ENCODE measurements around the gene HM13. TPM values are rescaled to one million over a fixed set of nuclear protein-coding genes. Genes with fewer than 3 reads are reported as not detected.

The HM13 gene
- polyA plus RNA-seq, 4 donors, result 53.9 to 202 (median 91.8) TPM

- peak; percentile 71 to 81 for DNase-seq
- Histone ChIP-seq H3K36me3 (ENCODE audit: control insufficient read depth in 3 of 3, insufficient read depth in 2 of 3, low read depth in 1 of 3, low read length in 3 of 3) (no peaks in the 10 kb centered on the region), H3K27me3 (ENCODE audit: control insufficient read depth in 3 of 3, insufficient read depth in 3 of 3, low read length in 3 of 3) (no peaks in the 10 kb centered on the region), H3K27ac (ENCODE audit: low read depth in 1 of 3, low read length in 2 of 3) (peak overlapping the region; percentile 33 to 84 (median 69)), H3K9me3 (ENCODE audit: control insufficient read depth in 2 of 2, insufficient read depth in 1 of 2, low read depth in 1 of 2, low read length in 1 of 2) (no peaks in the 10 kb centered on the region), H3K4me3 (ENCODE audit: low read depth in 1 of 3, low read length in 3 of 3) (peak overlapping the region in 2 of 3 donors; percentile 39 to 42), H3K4me1 (ENCODE audit: control insufficient read depth in 3 of 3, insufficient read depth in 2 of 3, low read depth in 1 of 3, low read length in 2 of 3) (no peaks in the 10 kb centered on the region)
- no peak for FAIRE-seq
- 3 to 6% (median 4%) methylated on average over 30 to 76 of the region's 76 CpGs for WGBS, 3 donors
Observed at GRCh38 chr20:31587545-31588389, 73.5 kb downstream of the HM13 start.

- no peaks in the 10 kb centered on the region for H3K9me3 ChIP-seq (ENCODE audit: control insufficient read depth in 2 of 2, insufficient read depth in 1 of 2, low read depth in 1 of 2, low read length in 1 of 2)
- WGBS, 3 donors, result 85 to 87% (median 85%) methylated on average over 7 of the region's 7 CpGs
- no peak for DNase-seq
- peak overlapping the region in 2 of 3 donors; percentile 14 to 22 for H3K27ac ChIP-seq (ENCODE audit: low read depth in 1 of 3, low read length in 2 of 3)
- H3K27me3 ChIP-seq (ENCODE audit: control insufficient read depth in 3 of 3, insufficient read depth in 3 of 3, low read length in 3 of 3), result no peaks in the 10 kb centered on the region
- H3K36me3 ChIP-seq (ENCODE audit: control insufficient read depth in 3 of 3, insufficient read depth in 2 of 3, low read depth in 1 of 3, low read length in 3 of 3), result no peaks in the 10 kb centered on the region
- no peak for FAIRE-seq
- no peak overlapping the region for H3K4me3 ChIP-seq (ENCODE audit: low read depth in 1 of 3, low read length in 3 of 3)
- H3K4me1 ChIP-seq (ENCODE audit: control insufficient read depth in 3 of 3, insufficient read depth in 2 of 3, low read depth in 1 of 3, low read length in 2 of 3), result peaks cover 0 to 23% (median 3%) of the 10 kb centered on the region in 3 donors
Observed at GRCh38 chr20:31590717-31591225, 76.5 kb downstream of the HM13 start.

- H3K36me3 ChIP-seq (ENCODE audit: control insufficient read depth in 3 of 3, insufficient read depth in 2 of 3, low read depth in 1 of 3, low read length in 3 of 3), result no peaks in the 10 kb centered on the region
- no peaks in the 10 kb centered on the region for H3K9me3 ChIP-seq (ENCODE audit: control insufficient read depth in 2 of 2, insufficient read depth in 1 of 2, low read depth in 1 of 2, low read length in 1 of 2)
- peaks cover 0 to 37% (median 8%) of the 10 kb centered on the region in 3 donors for H3K4me1 ChIP-seq (ENCODE audit: control insufficient read depth in 3 of 3, insufficient read depth in 2 of 3, low read depth in 1 of 3, low read length in 2 of 3)
- DNase-seq (peak; percentile 87 to 97), FAIRE-seq (no peak)
- H3K27ac ChIP-seq (ENCODE audit: low read depth in 1 of 3, low read length in 2 of 3), result peak overlapping the region; percentile 82 to 92 (median 92)
- H3K27me3 ChIP-seq (ENCODE audit: control insufficient read depth in 3 of 3, insufficient read depth in 3 of 3, low read length in 3 of 3), result no peaks in the 10 kb centered on the region
- WGBS, 3 donors, result 17 to 57% (median 37%) methylated on average over 11 of the region's 11 CpGs
- no peak overlapping the region for H3K4me3 ChIP-seq (ENCODE audit: low read depth in 1 of 3, low read length in 3 of 3)
Observed at GRCh38 chr20:31593221-31594001, 79.2 kb downstream of the HM13 start.

- Histone ChIP-seq H3K27ac (ENCODE audit: low read depth in 1 of 3, low read length in 2 of 3) (peak overlapping the region; percentile 82 to 92 (median 89)), H3K36me3 (ENCODE audit: control insufficient read depth in 3 of 3, insufficient read depth in 2 of 3, low read depth in 1 of 3, low read length in 3 of 3) (no peaks in the 10 kb centered on the region), H3K27me3 (ENCODE audit: control insufficient read depth in 3 of 3, insufficient read depth in 3 of 3, low read length in 3 of 3) (no peaks in the 10 kb centered on the region), H3K9me3 (ENCODE audit: control insufficient read depth in 2 of 2, insufficient read depth in 1 of 2, low read depth in 1 of 2, low read length in 1 of 2) (no peaks in the 10 kb centered on the region), H3K4me3 (ENCODE audit: low read depth in 1 of 3, low read length in 3 of 3) (peak overlapping the region in 1 of 3 donors; percentile 17), H3K4me1 (ENCODE audit: control insufficient read depth in 3 of 3, insufficient read depth in 2 of 3, low read depth in 1 of 3, low read length in 2 of 3) (peaks cover 0 to 37% (median 8%) of the 10 kb centered on the region in 3 donors)
- no peak for DNase-seq
- 75 to 85% (median 75%) methylated on average over 13 of the region's 13 CpGs for WGBS, 3 donors
- no peak for FAIRE-seq
Observed at GRCh38 chr20:31594002-31594557, 79.8 kb downstream of the HM13 start.

GRCh38 chr20:31594558-31595379 is 80.5 kb downstream of the HM13 start:
- Histone ChIP-seq H3K27me3 (ENCODE audit: control insufficient read depth in 3 of 3, insufficient read depth in 3 of 3, low read length in 3 of 3) (no peaks in the 10 kb centered on the region), H3K4me3 (ENCODE audit: low read depth in 1 of 3, low read length in 3 of 3) (peak overlapping the region in 1 of 3 donors; percentile 17), H3K27ac (ENCODE audit: low read depth in 1 of 3, low read length in 2 of 3) (peak overlapping the region; percentile 82 to 92 (median 89)), H3K36me3 (ENCODE audit: control insufficient read depth in 3 of 3, insufficient read depth in 2 of 3, low read depth in 1 of 3, low read length in 3 of 3) (no peaks in the 10 kb centered on the region), H3K4me1 (ENCODE audit: control insufficient read depth in 3 of 3, insufficient read depth in 2 of 3, low read depth in 1 of 3, low read length in 2 of 3) (peaks cover 0 to 37% (median 8%) of the 10 kb centered on the region in 3 donors), H3K9me3 (ENCODE audit: control insufficient read depth in 2 of 2, insufficient read depth in 1 of 2, low read depth in 1 of 2, low read length in 1 of 2) (no peaks in the 10 kb centered on the region)
- WGBS, 3 donors, result 67 to 79% (median 78%) methylated on average over 11 of the region's 11 CpGs
- FAIRE-seq (no peak), DNase-seq (peak in 1 of 2 donors; percentile 24)

GRCh38 chr20:31595380-31595653 is 81.1 kb downstream of the HM13 start:
- WGBS, 3 donors, result 64 to 76% (median 70%) methylated on average over 3 of the region's 3 CpGs
- Histone ChIP-seq H3K9me3 (ENCODE audit: control insufficient read depth in 2 of 2, insufficient read depth in 1 of 2, low read depth in 1 of 2, low read length in 1 of 2) (no peaks in the 10 kb centered on the region), H3K27me3 (ENCODE audit: control insufficient read depth in 3 of 3, insufficient read depth in 3 of 3, low read length in 3 of 3) (no peaks in the 10 kb centered on the region), H3K4me1 (ENCODE audit: control insufficient read depth in 3 of 3, insufficient read depth in 2 of 3, low read depth in 1 of 3, low read length in 2 of 3) (peaks cover 0 to 37% (median 8%) of the 10 kb centered on the region in 3 donors), H3K27ac (ENCODE audit: low read depth in 1 of 3, low read length in 2 of 3) (peak overlapping the region; percentile 82 to 92 (median 89)), H3K36me3 (ENCODE audit: control insufficient read depth in 3 of 3, insufficient read depth in 2 of 3, low read depth in 1 of 3, low read length in 3 of 3) (no peaks in the 10 kb centered on the region), H3K4me3 (ENCODE audit: low read depth in 1 of 3, low read length in 3 of 3) (no peak overlapping the region)
- FAIRE-seq (no peak), DNase-seq (no peak)

GRCh38 chr20:31595654-31596411 is 81.6 kb downstream of the HM13 start:
- no peak overlapping the region for H3K4me3 ChIP-seq (ENCODE audit: low read depth in 1 of 3, low read length in 3 of 3)

More at GRCh38 chr20:31595654-31596411, 81.6 kb downstream of the HM13 start:
- DNase-seq (peak; percentile 89 to 96), FAIRE-seq (no peak)
- peaks cover 0 to 37% (median 8%) of the 10 kb centered on the region in 3 donors for H3K4me1 ChIP-seq (ENCODE audit: control insufficient read depth in 3 of 3, insufficient read depth in 2 of 3, low read depth in 1 of 3, low read length in 2 of 3)
- no peaks in the 10 kb centered on the region for H3K27me3 ChIP-seq (ENCODE audit: control insufficient read depth in 3 of 3, insufficient read depth in 3 of 3, low read length in 3 of 3)
- H3K36me3 ChIP-seq (ENCODE audit: control insufficient read depth in 3 of 3, insufficient read depth in 2 of 3, low read depth in 1 of 3, low read length in 3 of 3), result no peaks in the 10 kb centered on the region
- no peaks in the 10 kb centered on the region for H3K9me3 ChIP-seq (ENCODE audit: control insufficient read depth in 2 of 2, insufficient read depth in 1 of 2, low read depth in 1 of 2, low read length in 1 of 2)
- 19 to 44% (median 41%) methylated on average over 13 to 15 of the region's 15 CpGs for WGBS, 3 donors
- peak overlapping the region; percentile 82 to 92 (median 89) for H3K27ac ChIP-seq (ENCODE audit: low read depth in 1 of 3, low read length in 2 of 3)
